Measurements from ENCODE around the gene EBNA1BP2.

- TF ChIP-seq CTCF (IDR thresholded peaks at IDR 0.05) (no peak), POLR2A (IDR thresholded peaks at IDR 0.05) (no peak), EP300 (IDR thresholded peaks at IDR 0.05) (no peak), POLR2AphosphoS5 (IDR thresholded peaks at IDR 0.05) (no peak)
Observed at GRCh38 chr1:43165765-43166164, 6.3 kb downstream of the EBNA1BP2 start.
